Neural progenitor cell (in vitro differentiated cells): ENCODE measurements around the gene DBNL.

Experiments used
- CTCF ChIP-seq: fragments of 200-600 bp; sonication (generic); IDR thresholded peaks from 2 replicates; pipeline ENCODE4 v1.5.1; 2017; ENCODE audit warnings: antibody characterized with exemption, mild to moderate bottlenecking
- EZH2phosphoT487 ChIP-seq: fragments of 200-600 bp; sonication (generic); IDR thresholded peaks from 2 replicates; pipeline ENCODE4 v1.6.1; 2017; ENCODE audit warnings: antibody characterized with exemption

- TF ChIP-seq CTCF (no peak), EZH2phosphoT487 (no peak)
These were observed 5.8 kb downstream of the DBNL start for GRCh38 chr7:44050121-44050914.
